OCI-LY3 (cell line): ENCODE results near the gene ZC3H12C.

Source experiments
- CTCF ChIP-seq: fragments of 200-600, 300-600 bp; sonication (generic); IDR thresholded peaks from 2 replicates; pipeline ENCODE4 v1.5.1; 2014; ENCODE audit warnings: antibody characterized with exemption, low read length, low read depth
- EZH2phosphoT487 ChIP-seq: fragments of 200-600 bp; shearing (Covaris generic); IDR thresholded peaks from 2 replicates; pipeline ENCODE4 v1.6.1; 2018; ENCODE audit warnings: antibody characterized with exemption, mixed run types, low read depth

GRCh38 chr11:110159476-110159875 is 66.3 kb downstream of the ZC3H12C start:
- TF ChIP-seq CTCF (no peak), EZH2phosphoT487 (no peak)
